Measurements from ENCODE around the gene CHD3. TPM values are rescaled to one million over a fixed set of nuclear protein-coding genes. Genes with fewer than 3 reads are reported as not detected.

Gene CHD3
- total and polyA plus RNA-seq, 2 of the 13 experiments (the other 11 are each of a cell fraction or from before 2014, with no cell fraction given) = 2.7 to 3.7 TPM

DNA sequence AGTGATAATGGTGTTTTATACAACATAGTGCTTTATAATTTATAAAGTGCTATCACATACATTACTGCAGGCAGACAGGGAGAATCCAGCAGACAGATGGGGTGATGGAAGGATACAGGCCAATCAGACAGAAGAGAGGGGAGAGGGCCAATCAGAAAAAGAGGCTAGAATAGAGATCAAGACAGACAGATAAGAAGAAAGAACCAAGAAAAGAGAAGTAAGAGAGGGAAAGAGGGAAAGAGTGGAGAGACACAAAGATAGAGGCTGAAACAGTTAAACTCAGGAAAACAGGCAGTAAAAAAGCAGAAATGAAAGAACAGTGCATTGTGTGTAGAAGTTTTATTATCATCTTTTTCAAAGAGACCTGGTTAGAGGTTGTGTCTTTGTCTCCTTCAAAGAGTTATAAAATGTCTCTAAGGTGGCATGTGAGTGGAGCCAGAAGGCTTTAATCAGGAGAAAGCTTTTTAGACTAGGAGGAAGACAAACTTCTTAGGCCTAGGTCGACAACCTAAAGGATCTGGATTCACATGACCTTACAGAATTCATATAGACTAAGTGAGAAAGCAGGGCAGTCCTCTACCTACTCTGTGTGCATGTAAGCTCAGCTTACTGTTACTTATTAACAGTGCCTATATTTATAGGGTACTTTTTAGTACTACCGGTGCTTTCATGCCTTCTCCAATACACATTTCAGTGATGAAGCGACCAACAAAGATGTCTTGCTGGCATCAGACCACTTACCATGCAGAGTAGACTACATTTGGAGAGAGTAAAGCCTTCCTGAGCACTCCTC, 8.3 kb upstream of the CHD3 start:
- ChIA-PET CTCF (ENCODE audit: low intra/inter-chr PET ratio, low total read pairs) (no interaction called here), POLR2A (no interaction called here)
- WGBS (ENCODE audit: low lambda C conversion rate) = 37% methylated on average over 3 of the region's 3 CpGs
- no peaks in the 10 kb centered on the region for H4K20me1 ChIP-seq (ENCODE audit: insufficient read depth, low read length)
- no peak overlapping the region for H3K4me2 ChIP-seq (ENCODE audit: low read depth, low read length)
- DNase-seq (ENCODE audit: low spot score) = no peak
- no peak overlapping the region for H3K9ac ChIP-seq (ENCODE audit: insufficient read depth, low read depth, low read length)
- intact Hi-C loops (cut with micrococcal nuclease; ENCODE audit: unreplicated experiment) (no loop called here), in situ Hi-C loops (cut with HindIII; ENCODE audit: extremely low pct_ligation_motif_present, low pct_unique_long_range_greater_than_20kb) (no loop called here)
- TF ChIP-seq DPF2 (CRISPR knock-in tag; IDR thresholded peaks at IDR 0.05; ENCODE audit: borderline replicate concordance, low read depth) (no peak), ZSCAN9 (CRISPR knock-in tag; IDR thresholded peaks at IDR 0.05; ENCODE audit: borderline replicate concordance) (no peak), NKX3-1 (CRISPR knock-in tag; IDR thresholded peaks at IDR 0.05) (no peak), IRX3 (CRISPR knock-in tag; IDR thresholded peaks at IDR 0.05; ENCODE audit: borderline replicate concordance, low read depth) (no peak), ZNF543 (CRISPR knock-in tag; IDR thresholded peaks at IDR 0.05) (no peak), ZNF737 (CRISPR knock-in tag; IDR thresholded peaks at IDR 0.05; ENCODE audit: borderline replicate concordance) (no peak), BORCS8-MEF2B (CRISPR knock-in tag; IDR thresholded peaks at IDR 0.05) (no peak), CHD2 (IDR thresholded peaks at IDR 0.05; ENCODE audit: low read depth, low read length) (no peak), ZSCAN29 (CRISPR knock-in tag; conservative IDR thresholded peaks at IDR 0.05) (no peak), SKI (IDR thresholded peaks at IDR 0.05; ENCODE audit: partially characterized antibody) (no peak)
- TF ChIP-seq, protein P1, sequence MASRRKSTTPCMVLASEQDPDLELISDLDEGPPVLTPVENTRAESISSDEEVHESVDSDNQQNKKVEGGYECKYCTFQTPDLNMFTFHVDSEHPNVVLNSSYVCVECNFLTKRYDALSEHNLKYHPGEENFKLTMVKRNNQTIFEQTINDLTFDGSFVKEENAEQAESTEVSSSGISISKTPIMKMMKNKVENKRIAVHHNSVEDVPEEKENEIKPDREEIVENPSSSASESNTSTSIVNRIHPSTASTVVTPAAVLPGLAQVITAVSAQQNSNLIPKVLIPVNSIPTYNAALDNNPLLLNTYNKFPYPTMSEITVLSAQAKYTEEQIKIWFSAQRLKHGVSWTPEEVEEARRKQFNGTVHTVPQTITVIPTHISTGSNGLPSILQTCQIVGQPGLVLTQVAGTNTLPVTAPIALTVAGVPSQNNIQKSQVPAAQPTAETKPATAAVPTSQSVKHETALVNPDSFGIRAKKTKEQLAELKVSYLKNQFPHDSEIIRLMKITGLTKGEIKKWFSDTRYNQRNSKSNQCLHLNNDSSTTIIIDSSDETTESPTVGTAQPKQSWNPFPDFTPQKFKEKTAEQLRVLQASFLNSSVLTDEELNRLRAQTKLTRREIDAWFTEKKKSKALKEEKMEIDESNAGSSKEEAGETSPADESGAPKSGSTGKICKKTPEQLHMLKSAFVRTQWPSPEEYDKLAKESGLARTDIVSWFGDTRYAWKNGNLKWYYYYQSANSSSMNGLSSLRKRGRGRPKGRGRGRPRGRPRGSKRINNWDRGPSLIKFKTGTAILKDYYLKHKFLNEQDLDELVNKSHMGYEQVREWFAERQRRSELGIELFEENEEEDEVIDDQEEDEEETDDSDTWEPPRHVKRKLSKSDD (CRISPR knock-in tag; IDR thresholded peaks at IDR 0.05; ENCODE audit: low read depth) = no peak
- TF ChIP-seq, protein P2, sequence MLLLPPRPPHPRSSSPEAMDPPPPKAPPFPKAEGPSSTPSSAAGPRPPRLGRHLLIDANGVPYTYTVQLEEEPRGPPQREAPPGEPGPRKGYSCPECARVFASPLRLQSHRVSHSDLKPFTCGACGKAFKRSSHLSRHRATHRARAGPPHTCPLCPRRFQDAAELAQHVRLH (CRISPR knock-in tag; IDR thresholded peaks at IDR 0.05; ENCODE audit: borderline replicate concordance, low read depth) = no peak
- TF ChIP-seq, protein P3, sequence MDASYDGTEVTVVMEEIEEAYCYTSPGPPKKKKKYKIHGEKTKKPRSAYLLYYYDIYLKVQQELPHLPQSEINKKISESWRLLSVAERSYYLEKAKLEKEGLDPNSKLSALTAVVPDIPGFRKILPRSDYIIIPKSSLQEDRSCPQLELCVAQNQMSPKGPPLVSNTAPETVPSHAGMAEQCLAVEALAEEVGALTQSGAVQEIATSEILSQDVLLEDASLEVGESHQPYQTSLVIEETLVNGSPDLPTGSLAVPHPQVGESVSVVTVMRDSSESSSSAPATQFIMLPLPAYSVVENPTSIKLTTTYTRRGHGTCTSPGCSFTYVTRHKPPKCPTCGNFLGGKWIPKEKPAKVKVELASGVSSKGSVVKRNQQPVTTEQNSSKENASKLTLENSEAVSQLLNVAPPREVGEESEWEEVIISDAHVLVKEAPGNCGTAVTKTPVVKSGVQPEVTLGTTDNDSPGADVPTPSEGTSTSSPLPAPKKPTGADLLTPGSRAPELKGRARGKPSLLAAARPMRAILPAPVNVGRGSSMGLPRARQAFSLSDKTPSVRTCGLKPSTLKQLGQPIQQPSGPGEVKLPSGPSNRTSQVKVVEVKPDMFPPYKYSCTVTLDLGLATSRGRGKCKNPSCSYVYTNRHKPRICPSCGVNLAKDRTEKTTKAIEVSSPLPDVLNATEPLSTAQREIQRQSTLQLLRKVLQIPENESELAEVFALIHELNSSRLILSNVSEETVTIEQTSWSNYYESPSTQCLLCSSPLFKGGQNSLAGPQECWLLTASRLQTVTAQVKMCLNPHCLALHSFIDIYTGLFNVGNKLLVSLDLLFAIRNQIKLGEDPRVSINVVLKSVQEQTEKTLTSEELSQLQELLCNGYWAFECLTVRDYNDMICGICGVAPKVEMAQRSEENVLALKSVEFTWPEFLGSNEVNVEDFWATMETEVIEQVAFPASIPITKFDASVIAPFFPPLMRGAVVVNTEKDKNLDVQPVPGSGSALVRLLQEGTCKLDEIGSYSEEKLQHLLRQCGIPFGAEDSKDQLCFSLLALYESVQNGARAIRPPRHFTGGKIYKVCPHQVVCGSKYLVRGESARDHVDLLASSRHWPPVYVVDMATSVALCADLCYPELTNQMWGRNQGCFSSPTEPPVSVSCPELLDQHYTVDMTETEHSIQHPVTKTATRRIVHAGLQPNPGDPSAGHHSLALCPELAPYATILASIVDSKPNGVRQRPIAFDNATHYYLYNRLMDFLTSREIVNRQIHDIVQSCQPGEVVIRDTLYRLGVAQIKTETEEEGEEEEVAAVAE (CRISPR knock-in tag; IDR thresholded peaks at IDR 0.05; ENCODE audit: borderline replicate concordance) = no peak
- TF ChIP-seq, protein P4, sequence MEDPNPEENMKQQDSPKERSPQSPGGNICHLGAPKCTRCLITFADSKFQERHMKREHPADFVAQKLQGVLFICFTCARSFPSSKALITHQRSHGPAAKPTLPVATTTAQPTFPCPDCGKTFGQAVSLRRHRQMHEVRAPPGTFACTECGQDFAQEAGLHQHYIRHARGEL (CRISPR knock-in tag; IDR thresholded peaks at IDR 0.05) = no peak
- no peak overlapping the region for H3K27ac ChIP-seq (ENCODE audit: extremely low read length, insufficient read depth, low read length)
- no TSS peak for BruUV-seq (replicated peaks)
- H3K4me3 ChIP-seq (replicated peaks in 1 of 3; ENCODE audit: insufficient read depth in 1 of 3, low read depth in 2 of 3, low read length in 3 of 3) = no peak overlapping the region
- H3K36me3 ChIP-seq (replicated peaks in 1 of 2; ENCODE audit: control insufficient read depth in 1 of 2, insufficient read depth in 2 of 2, low read length in 2 of 2) = no peaks in the 10 kb centered on the region
- H3K79me2 ChIP-seq (ENCODE audit: insufficient read depth, low read length) = no peaks in the 10 kb centered on the region
- H3K27me3 ChIP-seq (ENCODE audit: control insufficient read depth in 1 of 2, insufficient read depth in 2 of 2, low read length in 2 of 2) = peaks cover 1 to 5% of the 10 kb centered on the region in 2 experiments; a peak in 1 of 5 replicates
- no peak overlapping the region for H2AFZ ChIP-seq (ENCODE audit: low read length)
- H3K9me3 ChIP-seq (ENCODE audit: low read length) = no peaks in the 10 kb centered on the region
- no peak; the same call in 2 of the 3 replicates for ATAC-seq
- no peak for FAIRE-seq
- H3K4me1 ChIP-seq (ENCODE audit: insufficient read depth, low read length) = peaks cover 21% of the 10 kb centered on the region
